ENCODE measurements around the gene GLTP.

Gene GLTP

GRCh38 chr12:109836916-109837315, 43.4 kb downstream of the GLTP start:
- Histone ChIP-seq H3K27me3 (peaks cover 19 to 34% (median 27%) of the 10 kb centered on the region in 11 experiments), H3K4me1 (peaks cover 0 to 61% (median 0%) of the 10 kb centered on the region in 10 experiments; a peak in 7 of 20 replicates), H3K27ac (no peak overlapping the region), H4K20me1 (no peaks in the 10 kb centered on the region), H3K9me3 (replicated peaks in 1 of 11) (no peaks in the 10 kb centered on the region), H3K36me3 (no peaks in the 10 kb centered on the region), H3K4me2 (peak overlapping the region in 2 of 11 experiments; percentile 10 to 38; a peak in 2 of 22 replicates), H3K4me3 (no peak overlapping the region), H3K9ac (no peak overlapping the region)
- TF ChIP-seq Cebpa-rat (IDR thresholded peaks at IDR 0.05), result no peak

- Histone ChIP-seq H3K4me1 (peaks cover 0 to 62% (median 0%) of the 10 kb centered on the region in 10 experiments; a peak in 7 of 20 replicates), H3K27me3 (peaks cover 25 to 45% (median 38%) of the 10 kb centered on the region in 11 experiments), H3K4me3 (no peak overlapping the region), H3K9me3 (replicated peaks in 1 of 11) (no peaks in the 10 kb centered on the region), H3K9ac (no peak overlapping the region), H4K20me1 (no peaks in the 10 kb centered on the region), H3K4me2 (peak overlapping the region in 1 of 11 experiments; percentile 18; a peak in 2 of 22 replicates), H3K36me3 (no peaks in the 10 kb centered on the region), H3K27ac (no peak overlapping the region)
- no peak for TF ChIP-seq Cebpa-rat (IDR thresholded peaks at IDR 0.05)
Measured at GRCh38 chr12:109835827-109836226, 44.5 kb downstream of the GLTP start.

GRCh38 chr12:109833307-109834189, 46.8 kb downstream of the GLTP start, which contains the start of gene TRPV4:
TRPV4 (minus strand) TSS chr12:109833398; CDS start chr12:109814796, 18,602 bp downstream.
- peak within 1 kb of the TSS in 3 of 10 experiments; percentile 27 to 41 (median 28); a peak in 4 of 20 replicates for H3K4me3 ChIP-seq

GRCh38 chr12:109832541-109833306, 47.6 kb downstream of the GLTP start:
- no peaks in the 10 kb centered on the region for H4K20me1 ChIP-seq
- no peaks in the 10 kb centered on the region for H3K9me3 ChIP-seq (replicated peaks in 1 of 11)
- TF ChIP-seq Cebpa-rat (IDR thresholded peaks at IDR 0.05), result no peak
- peak overlapping the region in 3 of 10 experiments; percentile 27 to 41 (median 28); a peak in 4 of 20 replicates for H3K4me3 ChIP-seq
- H3K9ac ChIP-seq, result peak overlapping the region in 2 of 11 experiments; percentile 41 to 58; a peak in 3 of 22 replicates
- no peak overlapping the region; a peak in 1 of 22 replicates for H3K27ac ChIP-seq
- H3K27me3 ChIP-seq, result peaks cover 25 to 46% (median 38%) of the 10 kb centered on the region in 11 experiments
- H3K4me2 ChIP-seq, result peak overlapping the region in 4 of 11 experiments; percentile 24 to 67 (median 44); a peak in 5 of 22 replicates
- H3K36me3 ChIP-seq, result no peaks in the 10 kb centered on the region
- peaks cover 9 to 70% (median 17%) of the 10 kb centered on the region in 10 experiments; a peak in 18 of 20 replicates for H3K4me1 ChIP-seq

More at GRCh38 chr12:109833307-109834189, 46.8 kb downstream of the GLTP start, which contains the start of gene TRPV4:
- H4K20me1 ChIP-seq, result no peaks in the 10 kb centered on the region
- peaks cover 25 to 46% (median 38%) of the 10 kb centered on the region in 11 experiments for H3K27me3 ChIP-seq
- no peaks in the 10 kb centered on the region for H3K36me3 ChIP-seq
- peaks cover 1 to 68% (median 8%) of the 10 kb centered on the region in 10 experiments; a peak in 15 of 20 replicates for H3K4me1 ChIP-seq
- no peaks in the 10 kb centered on the region for H3K9me3 ChIP-seq (replicated peaks in 1 of 11)
- H3K9ac ChIP-seq, result peak within 1 kb of the TSS in 2 of 11 experiments; percentile 41 to 58; a peak in 3 of 22 replicates
- no peak within 1 kb of the TSS; a peak in 1 of 22 replicates for H3K27ac ChIP-seq
- peak within 1 kb of the TSS in 4 of 11 experiments; percentile 24 to 67 (median 44); a peak in 5 of 22 replicates for H3K4me2 ChIP-seq
- TF ChIP-seq Cebpa-rat (IDR thresholded peaks at IDR 0.05), result no peak

- Histone ChIP-seq H3K4me1 (peaks cover 10 to 70% (median 23%) of the 10 kb centered on the region in 10 experiments; a peak in 19 of 20 replicates), H3K9ac (no peak overlapping the region)
Measured at GRCh38 chr12:109831929-109832328, 48.4 kb downstream of the GLTP start.

GRCh38 chr12:109831365-109831764, 49.0 kb downstream of the GLTP start:
- no peak overlapping the region for H3K9ac ChIP-seq
- H3K27me3 ChIP-seq, result peaks cover 25 to 46% (median 38%) of the 10 kb centered on the region in 11 experiments
- no peaks in the 10 kb centered on the region for H3K9me3 ChIP-seq (replicated peaks in 1 of 11)
- peaks cover 13 to 70% (median 29%) of the 10 kb centered on the region in 10 experiments for H3K4me1 ChIP-seq
- H3K36me3 ChIP-seq, result no peaks in the 10 kb centered on the region
- H3K4me2 ChIP-seq, result no peak overlapping the region
- TF ChIP-seq Cebpa-rat (IDR thresholded peaks at IDR 0.05), result no peak
- H4K20me1 ChIP-seq, result no peaks in the 10 kb centered on the region
- no peak overlapping the region for H3K4me3 ChIP-seq
- H3K27ac ChIP-seq, result no peak overlapping the region

More at GRCh38 chr12:109831929-109832328, 48.4 kb downstream of the GLTP start:
- Histone ChIP-seq H3K4me3 (no peak overlapping the region), H3K27me3 (peaks cover 25 to 46% (median 38%) of the 10 kb centered on the region in 11 experiments), H3K4me2 (peak overlapping the region in 2 of 11 experiments; percentile 3 to 44; a peak in 2 of 22 replicates), H3K27ac (no peak overlapping the region), H3K9me3 (replicated peaks in 1 of 11) (no peaks in the 10 kb centered on the region), H3K36me3 (no peaks in the 10 kb centered on the region), H4K20me1 (no peaks in the 10 kb centered on the region)
- no peak for TF ChIP-seq Cebpa-rat (IDR thresholded peaks at IDR 0.05)

GRCh38 chr12:109830718-109831117, 49.6 kb downstream of the GLTP start:
- H3K27ac ChIP-seq, result no peak overlapping the region

GRCh38 chr12:109830267-109830666, 50.1 kb downstream of the GLTP start:
- TF ChIP-seq Cebpa-rat (IDR thresholded peaks at IDR 0.05), result no peak
- H3K4me2 ChIP-seq, result peak overlapping the region in 3 of 11 experiments; percentile 79 to 83 (median 83); a peak in 4 of 22 replicates
- H3K9ac ChIP-seq, result no peak overlapping the region
- H3K4me1 ChIP-seq, result peaks cover 18 to 75% (median 34%) of the 10 kb centered on the region in 10 experiments
- H3K27ac ChIP-seq, result no peak overlapping the region
- H3K27me3 ChIP-seq, result peaks cover 25 to 45% (median 38%) of the 10 kb centered on the region in 11 experiments
- H3K4me3 ChIP-seq, result no peak overlapping the region
- no peaks in the 10 kb centered on the region for H4K20me1 ChIP-seq
- no peaks in the 10 kb centered on the region for H3K9me3 ChIP-seq (replicated peaks in 1 of 11)
- no peaks in the 10 kb centered on the region for H3K36me3 ChIP-seq

More at GRCh38 chr12:109830718-109831117, 49.6 kb downstream of the GLTP start:
- Histone ChIP-seq H3K36me3 (no peaks in the 10 kb centered on the region), H3K4me2 (peak overlapping the region in 2 of 11 experiments; percentile 79 to 83; a peak in 4 of 22 replicates), H3K4me3 (no peak overlapping the region), H3K9ac (no peak overlapping the region), H3K27me3 (peaks cover 25 to 46% (median 38%) of the 10 kb centered on the region in 11 experiments), H3K4me1 (peaks cover 18 to 76% (median 34%) of the 10 kb centered on the region in 10 experiments), H3K9me3 (replicated peaks in 1 of 11) (no peaks in the 10 kb centered on the region), H4K20me1 (no peaks in the 10 kb centered on the region)
- no peak for TF ChIP-seq Cebpa-rat (IDR thresholded peaks at IDR 0.05)
